ENCODE measurements around the gene EXOSC1. TPM values are rescaled to one million over a fixed set of nuclear protein-coding genes. Genes with fewer than 3 reads are reported as not detected.

The EXOSC1 gene
- total and polyA plus RNA-seq, 2 of the 13 experiments (the other 11 are each of a cell fraction or from before 2014, with no cell fraction given), result 36.3 to 39.9 TPM

DNA sequence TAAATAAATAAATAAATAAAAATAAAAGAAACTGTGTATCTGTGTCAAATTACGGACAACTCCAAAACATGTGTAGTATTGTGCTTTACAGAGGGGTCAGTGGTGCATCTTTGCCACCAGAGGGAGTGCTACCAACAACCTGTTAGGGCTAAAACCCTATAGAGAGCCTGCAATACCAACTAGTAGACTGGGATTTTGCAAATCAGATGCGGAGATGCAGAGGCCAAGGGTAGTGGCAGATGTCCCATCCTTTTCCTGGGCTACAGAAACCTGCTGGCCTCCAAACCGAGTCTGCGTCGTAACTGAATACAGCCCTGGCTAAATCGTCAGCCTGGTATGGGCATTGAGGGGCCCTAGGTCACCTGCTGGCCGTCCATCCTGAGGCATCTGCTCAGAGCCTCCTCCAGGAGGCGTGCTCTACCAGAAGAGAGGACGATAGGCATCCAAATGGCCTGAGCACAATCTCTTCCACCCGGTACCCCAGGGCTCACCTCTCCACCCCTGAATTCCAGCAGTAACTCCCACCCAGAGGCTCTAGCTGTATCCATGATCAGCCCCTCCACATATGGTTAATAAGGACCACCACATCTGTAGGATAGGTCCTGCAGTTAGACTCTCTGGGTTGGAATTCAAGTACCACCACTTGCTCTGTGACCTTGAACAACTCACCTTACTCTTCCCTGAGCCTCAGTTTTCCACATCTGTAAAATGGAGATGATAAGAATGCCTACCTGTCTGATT is 38.4 kb downstream of the EXOSC1 start (continued):
- TF ChIP-seq, protein P1, sequence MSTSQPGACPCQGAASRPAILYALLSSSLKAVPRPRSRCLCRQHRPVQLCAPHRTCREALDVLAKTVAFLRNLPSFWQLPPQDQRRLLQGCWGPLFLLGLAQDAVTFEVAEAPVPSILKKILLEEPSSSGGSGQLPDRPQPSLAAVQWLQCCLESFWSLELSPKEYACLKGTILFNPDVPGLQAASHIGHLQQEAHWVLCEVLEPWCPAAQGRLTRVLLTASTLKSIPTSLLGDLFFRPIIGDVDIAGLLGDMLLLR (CRISPR knock-in tag; IDR thresholded peaks at IDR 0.05), result no peak
- no peak for TF ChIP-seq ZBTB20 (CRISPR knock-in tag; IDR thresholded peaks at IDR 0.05; ENCODE audit: borderline replicate concordance, low read depth)
- no peak for TF ChIP-seq ZNF557 (CRISPR knock-in tag; IDR thresholded peaks at IDR 0.05)
- TF ChIP-seq PPARG (CRISPR knock-in tag; conservative IDR thresholded peaks at IDR 0.05), result peak; percentile 25; the same call in 1 of the 2 replicates
- no peak for TF ChIP-seq ZNF558 (CRISPR knock-in tag; IDR thresholded peaks at IDR 0.05; ENCODE audit: borderline replicate concordance)
- no peak for TF ChIP-seq ZMAT3 (CRISPR knock-in tag; conservative IDR thresholded peaks at IDR 0.05)
- TF ChIP-seq, protein P2, sequence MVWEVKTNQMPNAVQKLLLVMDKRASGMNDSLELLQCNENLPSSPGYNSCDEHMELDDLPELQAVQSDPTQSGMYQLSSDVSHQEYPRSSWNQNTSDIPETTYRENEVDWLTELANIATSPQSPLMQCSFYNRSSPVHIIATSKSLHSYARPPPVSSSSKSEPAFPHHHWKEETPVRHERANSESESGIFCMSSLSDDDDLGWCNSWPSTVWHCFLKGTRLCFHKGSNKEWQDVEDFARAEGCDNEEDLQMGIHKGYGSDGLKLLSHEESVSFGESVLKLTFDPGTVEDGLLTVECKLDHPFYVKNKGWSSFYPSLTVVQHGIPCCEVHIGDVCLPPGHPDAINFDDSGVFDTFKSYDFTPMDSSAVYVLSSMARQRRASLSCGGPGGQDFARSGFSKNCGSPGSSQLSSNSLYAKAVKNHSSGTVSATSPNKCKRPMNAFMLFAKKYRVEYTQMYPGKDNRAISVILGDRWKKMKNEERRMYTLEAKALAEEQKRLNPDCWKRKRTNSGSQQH (CRISPR knock-in tag; IDR thresholded peaks at IDR 0.05; ENCODE audit: low read depth), result 0 out of 2 replicates have a peak, but pooled peaks have one; percentile 10
- TF ChIP-seq ZNF878 (CRISPR knock-in tag; IDR thresholded peaks at IDR 0.05), result no peak
- 0 out of 2 replicates have a peak, but pooled peaks have one; percentile 55 for TF ChIP-seq ZNF567 (CRISPR knock-in tag; IDR thresholded peaks at IDR 0.05; ENCODE audit: borderline replicate concordance)
- TF ChIP-seq MYNN (CRISPR knock-in tag; IDR thresholded peaks at IDR 0.05; ENCODE audit: low read depth), result no peak
- TF ChIP-seq ZSCAN20 (CRISPR knock-in tag; IDR thresholded peaks at IDR 0.05; ENCODE audit: borderline replicate concordance), result no peak
- TF ChIP-seq, protein P3, sequence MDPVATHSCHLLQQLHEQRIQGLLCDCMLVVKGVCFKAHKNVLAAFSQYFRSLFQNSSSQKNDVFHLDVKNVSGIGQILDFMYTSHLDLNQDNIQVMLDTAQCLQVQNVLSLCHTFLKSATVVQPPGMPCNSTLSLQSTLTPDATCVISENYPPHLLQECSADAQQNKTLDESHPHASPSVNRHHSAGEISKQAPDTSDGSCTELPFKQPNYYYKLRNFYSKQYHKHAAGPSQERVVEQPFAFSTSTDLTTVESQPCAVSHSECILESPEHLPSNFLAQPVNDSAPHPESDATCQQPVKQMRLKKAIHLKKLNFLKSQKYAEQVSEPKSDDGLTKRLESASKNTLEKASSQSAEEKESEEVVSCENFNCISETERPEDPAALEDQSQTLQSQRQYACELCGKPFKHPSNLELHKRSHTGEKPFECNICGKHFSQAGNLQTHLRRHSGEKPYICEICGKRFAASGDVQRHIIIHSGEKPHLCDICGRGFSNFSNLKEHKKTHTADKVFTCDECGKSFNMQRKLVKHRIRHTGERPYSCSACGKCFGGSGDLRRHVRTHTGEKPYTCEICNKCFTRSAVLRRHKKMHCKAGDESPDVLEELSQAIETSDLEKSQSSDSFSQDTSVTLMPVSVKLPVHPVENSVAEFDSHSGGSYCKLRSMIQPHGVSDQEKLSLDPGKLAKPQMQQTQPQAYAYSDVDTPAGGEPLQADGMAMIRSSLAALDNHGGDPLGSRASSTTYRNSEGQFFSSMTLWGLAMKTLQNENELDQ (CRISPR knock-in tag; IDR thresholded peaks at IDR 0.05; ENCODE audit: borderline replicate concordance), result 0 out of 2 replicates have a peak, but pooled peaks have one; percentile 23
- no peak for TF ChIP-seq ZBTB7A (CRISPR knock-in tag; IDR thresholded peaks at IDR 0.05)
- TF ChIP-seq ZNF761 (CRISPR knock-in tag; conservative IDR thresholded peaks at IDR 0.05), result 0 out of 2 replicates have a peak, but pooled peaks have one; percentile 40
- TF ChIP-seq RXRB (CRISPR knock-in tag; IDR thresholded peaks at IDR 0.05; ENCODE audit: borderline replicate concordance), result peak; percentile 62
- TF ChIP-seq GFI1 (CRISPR knock-in tag; IDR thresholded peaks at IDR 0.05; ENCODE audit: borderline replicate concordance), result no peak
- TF ChIP-seq CHD4 (IDR thresholded peaks at IDR 0.05; ENCODE audit: borderline replicate concordance, low read length), result peak; percentile 100
- TF ChIP-seq SIX1 (CRISPR knock-in tag; IDR thresholded peaks at IDR 0.05; ENCODE audit: borderline replicate concordance), result no peak
- no peak for TF ChIP-seq TMF1 (CRISPR knock-in tag; IDR thresholded peaks at IDR 0.05; ENCODE audit: low read depth)
- TF ChIP-seq GTF2F1 (IDR thresholded peaks at IDR 0.05; ENCODE audit: low read length), result no peak
- peak; percentile 47 for TF ChIP-seq ELF3 (CRISPR knock-in tag; IDR thresholded peaks at IDR 0.05)
- no peak for TF ChIP-seq ZNF232 (CRISPR knock-in tag; IDR thresholded peaks at IDR 0.05; ENCODE audit: borderline replicate concordance)
- TF ChIP-seq ERF (CRISPR knock-in tag; IDR thresholded peaks at IDR 0.05), result peak; percentile 69
- TF ChIP-seq NPAS2 (CRISPR knock-in tag; IDR thresholded peaks at IDR 0.05; ENCODE audit: borderline replicate concordance), result no peak
- TF ChIP-seq, protein P4, sequence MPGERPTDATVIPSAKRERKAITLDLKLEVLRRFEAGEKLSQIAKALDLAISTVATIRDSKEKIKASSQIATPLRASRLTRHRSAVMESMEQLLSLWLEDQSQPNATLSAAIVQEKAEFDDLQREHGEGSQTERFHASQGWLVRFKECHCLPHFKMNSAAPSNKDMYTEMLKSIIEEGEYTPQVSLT (CRISPR knock-in tag; IDR thresholded peaks at IDR 0.05; ENCODE audit: borderline replicate concordance, low read depth), result no peak
- TF ChIP-seq MAFG (CRISPR knock-in tag; IDR thresholded peaks at IDR 0.05), result no peak
- no peak for TF ChIP-seq TBX2 (CRISPR knock-in tag; IDR thresholded peaks at IDR 0.05; ENCODE audit: borderline replicate concordance)

Measured in HepG2 (cell line).